IMR-90 (cell line): Measurements from ENCODE around the gene CLEC2B. TPM values are rescaled to one million over a fixed set of nuclear protein-coding genes. Genes with fewer than 3 reads are reported as not detected.

Source experiments
- ATAC-seq: fragments of 200-7000 bp; cut with Tn5 transposase; 2 replicates; pipeline ENCODE4 v1.9.1; 2020; ENCODE audit warnings: low read depth, mild to moderate bottlenecking, moderate library complexity
- BruUV-seq: library from RNA; stranded (reverse); fragments of 400-500 nt; replicated peaks from 2 replicates; lab custom pipeline; 2021; lab: Mats Ljungman, UMichigan
- CTCF ChIA-PET: fragments of 300-600 bp; formaldehyde crosslinking; extraction: SDS; loops from one replicate; lab custom pipeline; 2021; ENCODE audit warnings: antibody characterized with exemption; lab: Yijun Ruan, JAX
- POLR2A ChIA-PET: fragments of 300-600 bp; sonication (Branson Sonifier 250); formaldehyde crosslinking; loops from one replicate; lab custom pipeline; 2022; ENCODE audit warnings: antibody characterized with exemption; ENCODE audit not compliant: unreplicated experiment; lab: Charles Lee
- DNase-seq: peaks from one replicate; pipeline ENCODE4 v3.0.0; 2013
- H2AFZ ChIP-seq: replicated peaks from 2 replicates; pipeline ENCODE3; 2013; ENCODE audit warnings: low read length, mild to moderate bottlenecking; ENCODE audit not compliant: poor library complexity
- H2AK5ac ChIP-seq: 2 replicates; pipeline ENCODE4 v1.6.1; 2013; ENCODE audit warnings: low read depth, low read length, inconsistent platforms
- H2AK9ac ChIP-seq: replicated peaks from 2 replicates; pipeline ENCODE3; 2013; ENCODE audit warnings: mild to moderate bottlenecking, low read depth, low read length, moderate library complexity; ENCODE audit not compliant: poor library complexity
- H2BK120ac ChIP-seq: 2 replicates; pipeline ENCODE4 v1.6.1; 2013; ENCODE audit warnings: low read depth, low read length, inconsistent platforms
- H2BK15ac ChIP-seq: 3 replicates; pipeline ENCODE4 v1.6.1; 2013; ENCODE audit warnings: low read depth, low read length, inconsistent platforms
- H2BK20ac ChIP-seq: 2 replicates; pipeline ENCODE4 v1.6.1; 2013; ENCODE audit warnings: low read depth, mild to moderate bottlenecking, inconsistent platforms, low read length, moderate library complexity
- H2BK5ac ChIP-seq: 2 replicates; pipeline ENCODE4 v1.6.1; 2013; ENCODE audit warnings: mild to moderate bottlenecking, low read depth, low read length, inconsistent platforms; ENCODE audit not compliant: poor library complexity, severe bottlenecking
- H3K14ac ChIP-seq: replicated peaks from 2 replicates; pipeline ENCODE4 v1.6.1; 2013; ENCODE audit warnings: low read depth, low read length, inconsistent platforms
- H3K18ac ChIP-seq: 2 replicates; pipeline ENCODE4 v1.6.1; 2013; ENCODE audit warnings: low read depth, low read length, control low read depth
- H3K23ac ChIP-seq: 2 replicates; pipeline ENCODE4 v1.6.1; 2013; ENCODE audit warnings: low read depth, low read length, inconsistent platforms
- H3K27ac ChIP-seq: 2 replicates; pipeline ENCODE4 v1.5.1; 2013; ENCODE audit warnings: mild to moderate bottlenecking, control low read depth, low read length; ENCODE audit not compliant: insufficient read depth
- H3K27me3 ChIP-seq: 2 replicates; pipeline ENCODE4 v1.6.1; 2013; ENCODE audit warnings: low read length; ENCODE audit not compliant: control insufficient read depth, insufficient read depth
- H3K36me3 ChIP-seq: 2 replicates; pipeline ENCODE4 v1.6.1; 2013; ENCODE audit warnings: low read length, mixed read lengths; ENCODE audit not compliant: control insufficient read depth, insufficient read depth
- H3K4ac ChIP-seq: 2 replicates; pipeline ENCODE4 v1.6.1; 2013; ENCODE audit warnings: low read depth, low read length, inconsistent platforms
- H3K4me1 ChIP-seq: 2 replicates; pipeline ENCODE4 v1.6.1; 2013; ENCODE audit warnings: low read length, mixed read lengths; ENCODE audit not compliant: control insufficient read depth, insufficient read depth
- H3K4me2 ChIP-seq: 2 replicates; pipeline ENCODE4 v1.6.1; 2013; ENCODE audit warnings: low read depth, mild to moderate bottlenecking, control low read depth, low read length, moderate library complexity
- H3K4me3 ChIP-seq: 2 replicates; pipeline ENCODE4 v1.5.1; 2013; ENCODE audit warnings: low read depth, mild to moderate bottlenecking, control low read depth, low read length, moderate library complexity; ENCODE audit not compliant: insufficient read depth
- H3K56ac ChIP-seq: 2 replicates; pipeline ENCODE4 v1.6.1; 2013; ENCODE audit warnings: low read length, inconsistent platforms; ENCODE audit not compliant: insufficient read depth; ENCODE audit errors: extremely low read depth
- H3K79me1 ChIP-seq, 2 experiments: 2 replicates each; pipeline ENCODE4 v1.6.1; 2013; ENCODE audit warnings: low read length in 2 of 2, inconsistent platforms in 1 of 2, low read depth in 1 of 2
- H3K9ac ChIP-seq: 2 replicates; pipeline ENCODE4 v1.6.1; 2013; ENCODE audit warnings: low read depth, low read length, control low read depth
- H3K9me1 ChIP-seq: 2 replicates; pipeline ENCODE4 v1.6.1; 2013; ENCODE audit warnings: low read length, inconsistent platforms; ENCODE audit not compliant: insufficient read depth
- H3K9me3 ChIP-seq: 2 replicates; pipeline ENCODE4 v1.6.1; 2013; ENCODE audit warnings: low read length; ENCODE audit not compliant: control insufficient read depth, insufficient read depth
- H4K20me1 ChIP-seq: 2 replicates; pipeline ENCODE4 v1.6.1; 2013; ENCODE audit warnings: low read length, inconsistent platforms; ENCODE audit not compliant: insufficient read depth
- H4K5ac ChIP-seq: 2 replicates; pipeline ENCODE4 v1.6.1; 2013; ENCODE audit warnings: mild to moderate bottlenecking, low read depth, low read length, control low read depth
- H4K8ac ChIP-seq, 2 experiments: 2 replicates each; pipeline ENCODE4 v1.6.1; 2013; ENCODE audit warnings: low read depth in 2 of 2, low read length in 2 of 2, control low read depth in 1 of 2, inconsistent platforms in 1 of 2
- H4K91ac ChIP-seq: 2 replicates; pipeline ENCODE4 v1.6.1; 2013; ENCODE audit warnings: low read depth, low read length, inconsistent platforms; ENCODE audit not compliant: insufficient read depth
- BHLHE40 ChIP-seq: fragments of 150-350 bp; IDR thresholded peaks from 2 replicates; pipeline ENCODE4 v1.6.1; 2016; ENCODE audit warnings: mild to moderate bottlenecking, low read depth, low read length
- CTCF ChIP-seq: conservative IDR thresholded peaks from 2 replicates; pipeline ENCODE4 v1.5.1; 2012; ENCODE audit warnings: mild to moderate bottlenecking, low read depth, low read length, improper control_type of control experiment
- ELK1 ChIP-seq: fragments of 150-350 bp; IDR thresholded peaks from 2 replicates; pipeline ENCODE4 v1.6.1; 2016; ENCODE audit warnings: low read depth, mild to moderate bottlenecking, low read length, moderate library complexity, borderline replicate concordance
- FOS ChIP-seq: fragments of 150-350 bp; IDR thresholded peaks from 2 replicates; pipeline ENCODE4 v1.6.1; 2016; ENCODE audit warnings: low read depth, low read length
- RAD21 ChIP-seq: IDR thresholded peaks from 2 replicates; pipeline ENCODE4 v1.6.1; 2012; ENCODE audit warnings: low read length, improper control_type of control experiment
- RCOR1 ChIP-seq: IDR thresholded peaks from 2 replicates; pipeline ENCODE4 v1.6.1; 2012; ENCODE audit warnings: mild to moderate bottlenecking, low read length, improper control_type of control experiment; ENCODE audit not compliant: insufficient replicate concordance
- USF2 ChIP-seq: fragments of 150-350 bp; IDR thresholded peaks from 2 replicates; pipeline ENCODE4 v1.6.1; 2017; ENCODE audit warnings: mild to moderate bottlenecking, antibody characterized with exemption, low read length, low read depth
- dilution Hi-C: fragments of 300-500 bp; cut with HindIII; formaldehyde crosslinking; loops from one replicate; pipeline ENCODE4 v1.14.3; 2018; ENCODE audit warnings: low sequenced_read_pairs; ENCODE audit not compliant: unreplicated experiment
- in situ Hi-C: fragments of 300-500 bp; cut with MboI; formaldehyde crosslinking; loops from 3 replicates; pipeline ENCODE4 v1.14.3; 2019; ENCODE audit warnings: low sequenced_read_pairs, inconsistent platforms, mixed read lengths
- intact Hi-C: fragments of 100-400 bp; cut with micrococcal nuclease; formaldehyde crosslinking; loops from 2 replicates; pipeline ENCODE4 v1.10.0; 2022
- polyA plus RNA-seq, 3 experiments: library from polyadenylated mRNA; depleted of rRNA; stranded (reverse); fragments of >200 nt; gene quantifications; 2 replicates each; pipeline ENCODE4 v1.2.3, GENCODE V29; 2012; ENCODE audit warnings: low replicate concordance in 1 of 3
- total RNA-seq: library from RNA; depleted of rRNA; stranded (reverse); fragments of >200 nt; gene quantifications from 2 replicates; pipeline ENCODE4 v1.2.3, GENCODE V29; 2012

The CLEC2B gene
- total and polyA plus RNA-seq, 2 of the 4 experiments (the other 2 are of a cell fraction): 0.18 to 0.31 TPM

GRCh38 chr12:9809866-9810265 is 59.3 kb downstream of the CLEC2B start:
- H3K14ac ChIP-seq: no peak overlapping the region
- no peaks in the 10 kb centered on the region for H3K79me1 ChIP-seq
- no peak for TF ChIP-seq FOS
- TF ChIP-seq RCOR1: no peak
- no peak for TF ChIP-seq RAD21
- no peak for TF ChIP-seq USF2
- TF ChIP-seq BHLHE40: no peak
- no peak for TF ChIP-seq ELK1
- TF ChIP-seq CTCF: no peak
- ATAC-seq (no peak), DNase-seq (no peak)
- no peaks in the 10 kb centered on the region for H3K4me1 ChIP-seq
- CTCF ChIA-PET: interaction anchor here (0.6 kb wide), 2 partner anchors 41 to 353 kb away, joined by 4 to 7 read pairs; no protein-coding TSS in a partner anchor
- H2BK15ac ChIP-seq: no peak overlapping the region
- no peak overlapping the region for H3K9ac ChIP-seq
- H3K56ac ChIP-seq: no peak overlapping the region
- H3K27ac ChIP-seq: no peak overlapping the region
- no peak overlapping the region for H4K91ac ChIP-seq
- no peak overlapping the region for H2AFZ ChIP-seq
- no peak overlapping the region for H3K23ac ChIP-seq
- no peak overlapping the region for H2BK120ac ChIP-seq
- BruUV-seq: no TSS peak
- no peaks in the 10 kb centered on the region for H3K9me1 ChIP-seq
- POLR2A ChIA-PET: no interaction called here
- H2BK5ac ChIP-seq: no peak overlapping the region
- no peak overlapping the region for H3K18ac ChIP-seq
- peaks cover 5% of the 10 kb centered on the region for H3K27me3 ChIP-seq
- H3K4me2 ChIP-seq: no peak overlapping the region
- no peaks in the 10 kb centered on the region for H4K20me1 ChIP-seq
- H2AK9ac ChIP-seq: no peak overlapping the region
- no peaks in the 10 kb centered on the region for H3K36me3 ChIP-seq
- dilution Hi-C loops: no loop called here
- H2BK20ac ChIP-seq: no peak overlapping the region
- in situ Hi-C loops: loop anchor here (10.0 kb wide), 1 partner anchor 115 kb away; no protein-coding TSS in a partner anchor
- H4K5ac ChIP-seq: no peak overlapping the region
- no peak overlapping the region for H4K8ac ChIP-seq
- no peaks in the 10 kb centered on the region for H3K9me3 ChIP-seq
- H3K4me3 ChIP-seq: no peak overlapping the region
- intact Hi-C loops: no loop called here
- H2AK5ac ChIP-seq: no peak overlapping the region
- H3K4ac ChIP-seq: no peak overlapping the region
